ENCODE results near the gene CCNI2. TPM values are rescaled to one million over a fixed set of nuclear protein-coding genes. Genes with fewer than 3 reads are reported as not detected.

The CCNI2 gene
- total RNA-seq, 1 donor from 2014 or later, result not detected

DNA sequence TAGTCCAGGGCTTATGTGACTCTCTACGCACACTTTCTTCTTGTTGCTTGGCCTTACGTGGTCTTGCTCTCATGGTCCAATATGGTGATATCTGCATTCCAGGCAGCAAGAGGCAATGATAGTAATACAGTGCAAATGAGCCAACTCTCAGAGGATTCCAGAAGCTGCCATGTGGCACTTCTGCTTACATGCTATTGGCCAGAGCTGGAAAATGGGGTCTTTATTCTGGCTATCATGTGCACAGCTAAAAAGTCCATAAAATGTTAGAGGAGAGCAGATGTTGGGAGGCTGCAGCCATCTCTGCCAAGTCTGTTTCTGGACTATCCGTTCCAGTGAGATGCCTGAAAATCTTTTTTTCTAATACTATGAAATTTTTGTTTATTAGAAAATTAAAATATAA, 32.7 kb downstream of the CCNI2 start:
- Mint-ChIP-seq H3K27ac (ENCODE audit: unreplicated experiment) (no peak overlapping the region), H3K4me3 (ENCODE audit: unreplicated experiment) (no peak overlapping the region), H3K36me3 (ENCODE audit: low read depth) (no peaks in the 10 kb centered on the region), H3K4me1 (ENCODE audit: low read depth) (peaks cover 30% of the 10 kb centered on the region), H3K27me3 (ENCODE audit: low read depth) (peaks cover 3% of the 10 kb centered on the region), H3K9me3 (ENCODE audit: low read depth) (no peaks in the 10 kb centered on the region)
- TF ChIP-seq CTCF (IDR thresholded peaks at IDR 0.05), result no peak
- DNase-seq (ENCODE audit: low spot score), result no peak

DNA sequence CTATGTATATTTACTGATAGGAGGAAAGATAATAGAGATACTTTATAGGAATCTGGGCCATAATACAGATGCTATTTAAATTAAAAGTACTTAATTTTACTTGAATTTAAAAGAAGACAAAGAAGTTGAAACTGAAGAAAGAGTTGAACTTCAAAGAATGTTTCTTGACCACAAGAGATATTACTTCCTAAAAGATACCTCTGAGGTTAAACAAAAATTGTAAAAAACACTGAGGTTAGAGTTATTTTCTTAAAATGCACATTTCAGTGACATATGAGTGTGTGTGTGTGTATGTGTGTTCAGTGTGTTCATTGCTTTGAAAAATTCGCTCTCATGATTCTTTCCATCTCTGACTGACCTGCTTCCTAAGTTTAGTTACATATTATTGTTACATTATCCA, 33.4 kb downstream of the CCNI2 start:
- H3K27me3 Mint-ChIP-seq (ENCODE audit: low read depth), result peaks cover 3% of the 10 kb centered on the region
- H3K27ac Mint-ChIP-seq (ENCODE audit: unreplicated experiment), result no peak overlapping the region
- H3K36me3 Mint-ChIP-seq (ENCODE audit: low read depth), result no peaks in the 10 kb centered on the region
- no peaks in the 10 kb centered on the region for H3K9me3 Mint-ChIP-seq (ENCODE audit: low read depth)
- H3K4me1 Mint-ChIP-seq (ENCODE audit: low read depth), result peaks cover 30% of the 10 kb centered on the region
- H3K4me3 Mint-ChIP-seq (ENCODE audit: unreplicated experiment), result no peak overlapping the region
- no peak for DNase-seq (ENCODE audit: low spot score)
- TF ChIP-seq CTCF (IDR thresholded peaks at IDR 0.05), result no peak

GRCh38 chr5:132781029-132781428, 33.8 kb downstream of the CCNI2 start:
- peaks cover 3% of the 10 kb centered on the region for H3K27me3 Mint-ChIP-seq (ENCODE audit: low read depth)
- peaks cover 28% of the 10 kb centered on the region for H3K4me1 Mint-ChIP-seq (ENCODE audit: low read depth)
- H3K4me3 Mint-ChIP-seq (ENCODE audit: unreplicated experiment), result no peak overlapping the region
- TF ChIP-seq CTCF (IDR thresholded peaks at IDR 0.05), result no peak
- no peaks in the 10 kb centered on the region for H3K36me3 Mint-ChIP-seq (ENCODE audit: low read depth)
- no peak for DNase-seq (ENCODE audit: low spot score)
- H3K9me3 Mint-ChIP-seq (ENCODE audit: low read depth), result no peaks in the 10 kb centered on the region
- no peak overlapping the region for H3K27ac Mint-ChIP-seq (ENCODE audit: unreplicated experiment)

DNA sequence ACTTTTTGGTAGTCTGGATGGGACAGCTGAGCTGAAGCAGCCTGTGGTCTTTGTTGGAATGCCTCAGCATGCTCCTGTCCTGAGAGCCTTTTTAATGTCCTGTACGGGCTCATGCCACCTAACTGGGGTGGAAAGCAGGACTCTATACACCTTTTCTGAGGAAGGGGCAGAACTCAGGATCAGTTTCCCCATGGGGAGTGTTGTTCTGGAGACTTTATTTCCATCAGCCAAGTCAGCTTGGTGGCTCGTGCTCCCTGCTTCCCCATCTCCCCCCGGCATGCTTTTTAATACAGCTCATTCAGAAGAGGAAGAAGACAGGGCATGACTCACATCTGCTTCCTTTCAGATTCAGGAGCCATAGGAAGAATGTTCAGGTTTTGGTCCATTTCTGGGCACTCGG, 34.9 kb downstream of the CCNI2 start:
- H3K27ac Mint-ChIP-seq (ENCODE audit: unreplicated experiment), result no peak overlapping the region
- no peaks in the 10 kb centered on the region for H3K36me3 Mint-ChIP-seq (ENCODE audit: low read depth)
- H3K27me3 Mint-ChIP-seq (ENCODE audit: low read depth), result peaks cover 3% of the 10 kb centered on the region
- peaks cover 29% of the 10 kb centered on the region for H3K4me1 Mint-ChIP-seq (ENCODE audit: low read depth)
- H3K9me3 Mint-ChIP-seq (ENCODE audit: low read depth), result peaks cover 2% of the 10 kb centered on the region
- DNase-seq (ENCODE audit: low spot score), result no peak
- TF ChIP-seq CTCF (IDR thresholded peaks at IDR 0.05), result no peak
- no peak overlapping the region for H3K4me3 Mint-ChIP-seq (ENCODE audit: unreplicated experiment)

DNA sequence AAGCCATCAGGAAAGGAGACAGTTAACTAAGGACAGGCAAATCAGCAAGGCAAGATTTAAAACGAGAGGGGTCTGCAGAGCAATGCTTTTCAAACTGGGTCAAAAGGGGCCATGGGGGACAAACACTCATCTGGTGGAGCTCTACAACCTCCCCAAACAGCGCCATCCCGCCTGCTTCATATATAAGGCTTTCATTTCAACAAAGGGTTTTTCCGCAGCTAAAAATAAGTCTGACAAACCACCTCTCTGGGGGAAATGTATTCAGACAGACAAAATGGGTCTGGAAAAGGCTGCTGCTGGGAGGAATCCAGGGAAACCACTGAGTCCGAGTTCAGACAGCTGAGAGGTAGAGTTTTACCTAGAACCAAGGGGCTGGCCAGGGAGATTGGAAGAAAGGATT, 38.1 kb downstream of the CCNI2 start:
- H3K27ac Mint-ChIP-seq (ENCODE audit: unreplicated experiment), result peak overlapping the region; percentile 93
- no peak for DNase-seq (ENCODE audit: low spot score)
- H3K4me3 Mint-ChIP-seq (ENCODE audit: unreplicated experiment), result no peak overlapping the region
- peaks cover 2% of the 10 kb centered on the region for H3K9me3 Mint-ChIP-seq (ENCODE audit: low read depth)
- peaks cover 23% of the 10 kb centered on the region for H3K4me1 Mint-ChIP-seq (ENCODE audit: low read depth)
- H3K36me3 Mint-ChIP-seq (ENCODE audit: low read depth), result no peaks in the 10 kb centered on the region
- H3K27me3 Mint-ChIP-seq (ENCODE audit: low read depth), result peaks cover 3% of the 10 kb centered on the region
- no peak for TF ChIP-seq CTCF (IDR thresholded peaks at IDR 0.05)
